H9 (cell line): ENCODE data around the gene FHIT. TPM values are rescaled to one million over a fixed set of nuclear protein-coding genes. Genes with fewer than 3 reads are reported as not detected.

ENCODE experiments used
- DNase-seq: peaks from one replicate; pipeline ENCODE4 v3.0.0-alpha.2; 2017
- H2AFZ ChIP-seq: one replicate; pipeline ENCODE4 v1.6.1; 2013; ENCODE audit warnings: mild to moderate bottlenecking, low read length, control low read depth, moderate library complexity
- H2AK5ac ChIP-seq: 2 replicates; pipeline ENCODE4 v1.6.1; 2013; ENCODE audit warnings: low read length, control low read depth, mixed read lengths; ENCODE audit not compliant: insufficient read length
- H2BK120ac ChIP-seq: one replicate; pipeline ENCODE4 v1.6.1; 2013; ENCODE audit warnings: low read depth, mild to moderate bottlenecking, low read length, control low read depth, inconsistent platforms; ENCODE audit not compliant: poor library complexity, severe bottlenecking
- H2BK12ac ChIP-seq: 2 replicates; pipeline ENCODE4 v1.6.1; 2013; ENCODE audit warnings: low read length, control low read depth, mixed read lengths, low read depth; ENCODE audit not compliant: insufficient read length
- H2BK15ac ChIP-seq: 2 replicates; pipeline ENCODE4 v1.6.1; 2013; ENCODE audit warnings: low read depth, low read length, control low read depth
- H2BK20ac ChIP-seq: one replicate; pipeline ENCODE4 v1.6.1; 2013; ENCODE audit warnings: low read depth, mild to moderate bottlenecking, low read length, control low read depth, inconsistent platforms; ENCODE audit not compliant: poor library complexity, severe bottlenecking
- H2BK5ac ChIP-seq: 2 replicates; pipeline ENCODE4 v1.6.1; 2013; ENCODE audit warnings: low read length, control low read depth, mixed read lengths; ENCODE audit not compliant: insufficient read length
- H3K14ac ChIP-seq: 2 replicates; pipeline ENCODE4 v1.6.1; 2013; ENCODE audit warnings: low read length, control low read depth; ENCODE audit not compliant: insufficient read depth
- H3K18ac ChIP-seq: 2 replicates; pipeline ENCODE4 v1.6.1; 2013; ENCODE audit warnings: low read depth, mild to moderate bottlenecking, mixed read lengths, low read length, control low read depth; ENCODE audit not compliant: insufficient read length
- H3K23ac ChIP-seq: 2 replicates; pipeline ENCODE4 v1.6.1; 2013; ENCODE audit warnings: low read length, control low read depth, mixed read lengths, low read depth; ENCODE audit not compliant: insufficient read length
- H3K23me2 ChIP-seq: 2 replicates; pipeline ENCODE4 v1.6.1; 2013; ENCODE audit warnings: low read depth, mild to moderate bottlenecking, mixed read lengths, low read length, control low read depth; ENCODE audit not compliant: insufficient read length, poor library complexity, severe bottlenecking
- H3K27ac ChIP-seq: 2 replicates; pipeline ENCODE4 v1.5.1; 2013; ENCODE audit warnings: low read length, control low read depth, mixed read lengths, low read depth; ENCODE audit not compliant: insufficient read length
- H3K27me3 ChIP-seq: 2 replicates; pipeline ENCODE4 v1.6.1; 2013; ENCODE audit warnings: low read length, control low read depth, inconsistent platforms; ENCODE audit not compliant: insufficient read depth
- H3K4ac ChIP-seq: 2 replicates; pipeline ENCODE4 v1.6.1; 2013; ENCODE audit warnings: low read depth, mild to moderate bottlenecking, control low read depth, inconsistent platforms, low read length, moderate library complexity
- H3K4me1 ChIP-seq: 2 replicates; pipeline ENCODE4 v1.6.1; 2013; ENCODE audit warnings: low read length, control low read depth, inconsistent platforms; ENCODE audit not compliant: insufficient read depth
- H3K4me2 ChIP-seq: 2 replicates; pipeline ENCODE4 v1.6.1; 2013; ENCODE audit warnings: low read length, control low read depth, mixed read lengths; ENCODE audit not compliant: insufficient read length, insufficient read depth
- H3K56ac ChIP-seq: 2 replicates; pipeline ENCODE4 v1.6.1; 2013; ENCODE audit warnings: low read depth, mild to moderate bottlenecking, mixed read lengths, low read length, control low read depth; ENCODE audit not compliant: insufficient read length
- H3K79me1 ChIP-seq: 2 replicates; pipeline ENCODE4 v1.6.1; 2013; ENCODE audit warnings: low read depth, mild to moderate bottlenecking, moderate library complexity, low read length, control low read depth, inconsistent platforms; ENCODE audit not compliant: insufficient read depth, poor library complexity, severe bottlenecking
- H3K79me2 ChIP-seq: 2 replicates; pipeline ENCODE4 v1.6.1; 2013; ENCODE audit warnings: low read length, control low read depth, inconsistent platforms; ENCODE audit not compliant: insufficient read depth
- H3K9ac ChIP-seq: 2 replicates; pipeline ENCODE4 v1.6.1; 2013; ENCODE audit warnings: low read length, control low read depth, mixed read lengths; ENCODE audit not compliant: insufficient read length; ENCODE audit errors: extremely low read depth
- H3K9me3 ChIP-seq: one replicate; pipeline ENCODE4 v1.6.1; 2013; ENCODE audit warnings: low read depth, low read length, inconsistent platforms; ENCODE audit not compliant: control insufficient read depth
- H3T11ph ChIP-seq: one replicate; pipeline ENCODE4 v1.6.1; 2013; ENCODE audit warnings: mild to moderate bottlenecking, low read length, control low read depth, inconsistent platforms
- H4K20me1 ChIP-seq: one replicate; pipeline ENCODE4 v1.6.1; 2013; ENCODE audit not compliant: control insufficient read depth, insufficient read length, insufficient read depth
- H4K5ac ChIP-seq: 2 replicates; pipeline ENCODE4 v1.6.1; 2013; ENCODE audit warnings: low read depth, mild to moderate bottlenecking, mixed read lengths, low read length, control low read depth; ENCODE audit not compliant: insufficient read length
- H4K8ac ChIP-seq: replicated peaks from 2 replicates; pipeline ENCODE4 v1.6.1; 2013; ENCODE audit warnings: low read length, control low read depth, mixed read lengths, low read depth; ENCODE audit not compliant: insufficient read length
- H4K91ac ChIP-seq: 2 replicates; pipeline ENCODE4 v1.6.1; 2013; ENCODE audit warnings: low read depth, mild to moderate bottlenecking, moderate library complexity, mixed read lengths, low read length, control low read depth; ENCODE audit not compliant: insufficient read length
- H3K27ac Mint-ChIP-seq, 3 experiments: 2 replicates in 2 of 3; 3 replicates in 1 of 3; pipeline ENCODE4 v1.8.0; 2020 to 2021; ENCODE audit warnings: mixed read lengths in 3 of 3, mild to moderate bottlenecking in 1 of 3, moderate library complexity in 1 of 3
- H3K27me3 Mint-ChIP-seq: 2 replicates; pipeline ENCODE4 v1.8.0; 2021; ENCODE audit warnings: low read depth, mild to moderate bottlenecking, moderate library complexity, mixed read lengths
- H3K36me3 Mint-ChIP-seq, 3 experiments: 2 replicates in 2 of 3; 3 replicates in 1 of 3; pipeline ENCODE4 v1.8.0; 2020 to 2021; ENCODE audit warnings: low read depth in 3 of 3, mixed read lengths in 3 of 3; ENCODE audit not compliant: insufficient read depth in 1 of 3
- H3K4me1 Mint-ChIP-seq, 2 experiments: 2 replicates each; pipeline ENCODE4 v1.8.0; 2020; ENCODE audit warnings: mixed read lengths in 2 of 2
- H3K4me3 Mint-ChIP-seq, 2 experiments: 2 replicates in 1 of 2; 3 replicates in 1 of 2; pipeline ENCODE4 v1.8.0; 2020 to 2021; ENCODE audit warnings: mild to moderate bottlenecking in 2 of 2, mixed read lengths in 2 of 2, moderate library complexity in 1 of 2
- H3K9me3 Mint-ChIP-seq, 2 experiments: 2 replicates in 1 of 2; 3 replicates in 1 of 2; pipeline ENCODE4 v1.8.0; 2020; ENCODE audit warnings: mild to moderate bottlenecking in 2 of 2, mixed read lengths in 2 of 2, moderate library complexity in 1 of 2
- CTCF ChIP-seq: fragments of 200-600 bp; sonication (generic); conservative IDR thresholded peaks from 3 replicates; pipeline ENCODE4 v1.8.0; 2021; ENCODE audit warnings: antibody characterized with exemption, mild to moderate bottlenecking
- WGBS: extraction: QIAGEN DNeasy Blood & Tissue Kit; methylation state at CpG from one replicate; pipeline ENCODE4 v1.1.7; 2013; ENCODE audit warnings: missing lambda C conversion rate, low lambda C conversion rate, mixed read lengths; ENCODE audit not compliant: insufficient read length; ENCODE audit errors: extremely low coverage; 5-methylcytosine and 5-hydroxymethylcytosine counted together
- total RNA-seq: library from RNA; stranded (reverse); gene quantifications from 2 replicates; pipeline ENCODE4 v1.2.1, GENCODE V29; 2021

Gene FHIT
- total RNA-seq, 1 experiment from 2014 or later, result 3.0 TPM

DNA sequence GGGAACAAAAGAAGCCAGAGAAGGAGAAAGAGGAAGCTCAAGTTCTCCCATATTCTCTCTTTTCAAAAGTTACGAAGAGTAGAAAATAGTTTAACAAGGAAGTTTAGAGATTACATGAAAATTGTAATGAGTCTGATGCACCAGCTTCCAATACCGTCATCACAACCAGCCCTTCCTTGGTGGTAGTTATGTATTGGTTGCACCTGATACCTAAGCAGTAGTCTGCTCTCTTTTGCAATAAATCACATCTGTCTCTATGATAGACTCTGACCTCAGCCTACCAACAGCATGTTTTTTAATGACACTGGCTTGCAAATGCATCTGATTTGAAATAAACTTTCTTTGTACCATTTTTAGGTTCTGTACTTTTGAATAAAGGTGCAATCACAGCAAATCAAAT is 575.8 kb downstream of the FHIT start:
- no peak overlapping the region for H3T11ph ChIP-seq
- H3K4ac ChIP-seq, result no peak overlapping the region
- no peak for DNase-seq
- H4K20me1 ChIP-seq, result no peaks in the 10 kb centered on the region
- no peak overlapping the region for H4K8ac ChIP-seq
- no peak overlapping the region for H2BK120ac ChIP-seq
- H3K9ac ChIP-seq, result no peak overlapping the region
- no peaks in the 10 kb centered on the region for H3K27me3 Mint-ChIP-seq
- peaks cover 0 to 20% of the 10 kb centered on the region in 2 experiments for H3K9me3 Mint-ChIP-seq
- no peak overlapping the region for H2BK12ac ChIP-seq
- H2BK20ac ChIP-seq, result no peak overlapping the region
- no peak overlapping the region for H3K4me2 ChIP-seq
- H2AFZ ChIP-seq, result no peak overlapping the region
- H3K14ac ChIP-seq, result no peak overlapping the region
- no peaks in the 10 kb centered on the region; the same call in 1 of the 2 replicates for H3K4me1 ChIP-seq
- no peaks in the 10 kb centered on the region for H3K9me3 ChIP-seq
- H3K4me3 Mint-ChIP-seq, result no peak overlapping the region
- H3K18ac ChIP-seq, result no peak overlapping the region
- no CpG with 5 or more reads among the region's 2 CpGs for WGBS
- no peaks in the 10 kb centered on the region for H3K23me2 ChIP-seq
- H4K91ac ChIP-seq, result no peak overlapping the region
- no peak overlapping the region for H2BK15ac ChIP-seq
- H3K56ac ChIP-seq, result no peak overlapping the region
- H4K5ac ChIP-seq, result no peak overlapping the region
- H3K27me3 ChIP-seq, result no peaks in the 10 kb centered on the region
- H3K79me2 ChIP-seq, result no peaks in the 10 kb centered on the region
- H3K27ac Mint-ChIP-seq, result no peak overlapping the region
- no peak overlapping the region for H2BK5ac ChIP-seq
- no peak overlapping the region for H3K23ac ChIP-seq
- H3K36me3 Mint-ChIP-seq, result peaks cover 8 to 33% (median 20%) of the 10 kb centered on the region in 3 experiments
- H2AK5ac ChIP-seq, result no peak overlapping the region
- H3K4me1 Mint-ChIP-seq, result peaks cover 29 to 44% of the 10 kb centered on the region in 2 experiments
- TF ChIP-seq CTCF, result no peak
- H3K27ac ChIP-seq, result no peak overlapping the region
- no peaks in the 10 kb centered on the region for H3K79me1 ChIP-seq
